NCI-H2196 treated with DMSO at 0.1 percent for 48 hours (cell line): Measurements from ENCODE around the gene ATP2B3.
"Not testable (repeated sequence)": the region's sequence is repeated elsewhere in the genome, so short reads cannot be mapped to it uniquely, and the experiment has no call there.

Experiments
- DNase-seq: peaks from one replicate; lab custom pipeline; 2025; ENCODE audit not compliant: unreplicated experiment; lab: John Stamatoyannopoulos, UW

Gene ATP2B3

GRCh38 chrX:153592091-153592833 is 74.8 kb downstream of the ATP2B3 start:
- peak; percentile 3 for DNase-seq

GRCh38 chrX:153592966-153593688 is 75.7 kb downstream of the ATP2B3 start:
- peak; percentile 65 for DNase-seq

GRCh38 chrX:153593811-153594500 is 76.5 kb downstream of the ATP2B3 start:
- DNase-seq: no peak

- DNase-seq: no peak
Observed at GRCh38 chrX:153595387-153595786, 77.9 kb downstream of the ATP2B3 start.

GRCh38 chrX:153595859-153596857 is 78.7 kb downstream of the ATP2B3 start:
- DNase-seq: no peak

- DNase-seq: no peak
Observed at GRCh38 chrX:153596981-153597750, 79.7 kb downstream of the ATP2B3 start.

GRCh38 chrX:153598541-153599191 is 81.2 kb downstream of the ATP2B3 start, which contains the start of gene CCNQ:
CCNQ (minus strand) TSS chrX:153599139; CDS start chrX:153599073, 66 bp downstream.
- DNase-seq: no peak

GRCh38 chrX:153599192-153600031 is 82.0 kb downstream of the ATP2B3 start:
- peak; percentile 55 for DNase-seq

GRCh38 chrX:153600032-153600373 is 82.6 kb downstream of the ATP2B3 start:
- no peak for DNase-seq

GRCh38 chrX:153600921-153601320 is 83.5 kb downstream of the ATP2B3 start:
- no peak for DNase-seq

- no peak for DNase-seq
Observed at GRCh38 chrX:153601511-153602110, 84.2 kb downstream of the ATP2B3 start.

- no peak for DNase-seq
Observed at GRCh38 chrX:153602601-153603000, 85.2 kb downstream of the ATP2B3 start.

GRCh38 chrX:153603131-153603656 is 85.8 kb downstream of the ATP2B3 start:
- no peak for DNase-seq

- DNase-seq: not testable (repeated sequence)
Observed at GRCh38 chrX:153604666-153605380, 87.4 kb downstream of the ATP2B3 start.

GRCh38 chrX:153606503-153606902 is 89.1 kb downstream of the ATP2B3 start:
- no peak for DNase-seq

- no peak for DNase-seq
Observed at GRCh38 chrX:153608376-153608775, 90.9 kb downstream of the ATP2B3 start.

GRCh38 chrX:153608806-153609205 is 91.4 kb downstream of the ATP2B3 start:
- DNase-seq: no peak
